Progenitor cell of endocrine pancreas (in vitro differentiated cells): ENCODE data around the gene ADD1. TPM values are rescaled to one million over a fixed set of nuclear protein-coding genes. Genes with fewer than 3 reads are reported as not detected.

ENCODE experiments used
- DNase-seq: peaks from one replicate; pipeline ENCODE4 v3.0.0; 2021; ENCODE audit warnings: low spot score; ENCODE audit not compliant: unreplicated experiment
- H3K27ac Mint-ChIP-seq: 2 replicates; pipeline ENCODE4 v1.8.0; 2021; ENCODE audit warnings: mild to moderate bottlenecking, moderate library complexity, mixed read lengths
- H3K27me3 Mint-ChIP-seq: 2 replicates; pipeline ENCODE4 v1.8.0; 2021; ENCODE audit warnings: mixed read lengths
- H3K36me3 Mint-ChIP-seq: 2 replicates; pipeline ENCODE4 v1.8.0; 2022; ENCODE audit warnings: mixed read lengths; ENCODE audit not compliant: insufficient read depth
- H3K4me1 Mint-ChIP-seq: 2 replicates; pipeline ENCODE4 v1.8.0; 2021; ENCODE audit warnings: low read depth, mixed read lengths
- H3K4me3 Mint-ChIP-seq: 2 replicates; pipeline ENCODE4 v1.8.0; 2021; ENCODE audit warnings: low read depth, mild to moderate bottlenecking, moderate library complexity, mixed read lengths
- H3K9me3 Mint-ChIP-seq: 2 replicates; pipeline ENCODE4 v1.8.0; 2021; ENCODE audit warnings: low read depth, mixed read lengths
- total RNA-seq: library from RNA; stranded (reverse); gene quantifications from 2 replicates; pipeline ENCODE4 v1.2.1, GENCODE V29; 2021
- TF ChIP-seq, protein P1 (sequence below): fragments of 200-600 bp; sonication (generic); IDR thresholded peaks from one replicate; pipeline ENCODE4 v1.5.0; 2021; ENCODE audit warnings: antibody characterized with exemption, mild to moderate bottlenecking; ENCODE audit not compliant: unreplicated experiment

ADD1 gene
- total RNA-seq, 1 donor from 2014 or later, result 271 TPM

GRCh38 chr4:2804449-2804972 lies 39.1 kb upstream of the ADD1 start:
- Mint-ChIP-seq H3K4me1 (peaks cover 6% of the 10 kb centered on the region), H3K36me3 (no peaks in the 10 kb centered on the region), H3K27me3 (peaks cover 3% of the 10 kb centered on the region), H3K4me3 (no peak overlapping the region), H3K27ac (no peak overlapping the region), H3K9me3 (no peaks in the 10 kb centered on the region)
- no peak for DNase-seq
- TF ChIP-seq, protein P1, sequence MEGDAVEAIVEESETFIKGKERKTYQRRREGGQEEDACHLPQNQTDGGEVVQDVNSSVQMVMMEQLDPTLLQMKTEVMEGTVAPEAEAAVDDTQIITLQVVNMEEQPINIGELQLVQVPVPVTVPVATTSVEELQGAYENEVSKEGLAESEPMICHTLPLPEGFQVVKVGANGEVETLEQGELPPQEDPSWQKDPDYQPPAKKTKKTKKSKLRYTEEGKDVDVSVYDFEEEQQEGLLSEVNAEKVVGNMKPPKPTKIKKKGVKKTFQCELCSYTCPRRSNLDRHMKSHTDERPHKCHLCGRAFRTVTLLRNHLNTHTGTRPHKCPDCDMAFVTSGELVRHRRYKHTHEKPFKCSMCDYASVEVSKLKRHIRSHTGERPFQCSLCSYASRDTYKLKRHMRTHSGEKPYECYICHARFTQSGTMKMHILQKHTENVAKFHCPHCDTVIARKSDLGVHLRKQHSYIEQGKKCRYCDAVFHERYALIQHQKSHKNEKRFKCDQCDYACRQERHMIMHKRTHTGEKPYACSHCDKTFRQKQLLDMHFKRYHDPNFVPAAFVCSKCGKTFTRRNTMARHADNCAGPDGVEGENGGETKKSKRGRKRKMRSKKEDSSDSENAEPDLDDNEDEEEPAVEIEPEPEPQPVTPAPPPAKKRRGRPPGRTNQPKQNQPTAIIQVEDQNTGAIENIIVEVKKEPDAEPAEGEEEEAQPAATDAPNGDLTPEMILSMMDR, result no peak

GRCh38 chr4:2804973-2805501 lies 38.6 kb upstream of the ADD1 start:
- H3K27me3 Mint-ChIP-seq, result peaks cover 3% of the 10 kb centered on the region
- no peak overlapping the region for H3K27ac Mint-ChIP-seq
- H3K36me3 Mint-ChIP-seq, result no peaks in the 10 kb centered on the region
- peaks cover 9% of the 10 kb centered on the region for H3K4me1 Mint-ChIP-seq
- DNase-seq, result no peak
- no peak overlapping the region for H3K4me3 Mint-ChIP-seq
- H3K9me3 Mint-ChIP-seq, result no peaks in the 10 kb centered on the region
- TF ChIP-seq, protein P1, result no peak

- H3K4me1 Mint-ChIP-seq, result peaks cover 6% of the 10 kb centered on the region
- H3K36me3 Mint-ChIP-seq, result no peaks in the 10 kb centered on the region
- H3K27ac Mint-ChIP-seq, result no peak overlapping the region
- no peak for DNase-seq
- no peak overlapping the region for H3K4me3 Mint-ChIP-seq
- no peaks in the 10 kb centered on the region for H3K9me3 Mint-ChIP-seq
- TF ChIP-seq, protein P1, result no peak
- peaks cover 3% of the 10 kb centered on the region for H3K27me3 Mint-ChIP-seq
Observed at GRCh38 chr4:2805712-2806389, 37.8 kb upstream of the ADD1 start.

DNA sequence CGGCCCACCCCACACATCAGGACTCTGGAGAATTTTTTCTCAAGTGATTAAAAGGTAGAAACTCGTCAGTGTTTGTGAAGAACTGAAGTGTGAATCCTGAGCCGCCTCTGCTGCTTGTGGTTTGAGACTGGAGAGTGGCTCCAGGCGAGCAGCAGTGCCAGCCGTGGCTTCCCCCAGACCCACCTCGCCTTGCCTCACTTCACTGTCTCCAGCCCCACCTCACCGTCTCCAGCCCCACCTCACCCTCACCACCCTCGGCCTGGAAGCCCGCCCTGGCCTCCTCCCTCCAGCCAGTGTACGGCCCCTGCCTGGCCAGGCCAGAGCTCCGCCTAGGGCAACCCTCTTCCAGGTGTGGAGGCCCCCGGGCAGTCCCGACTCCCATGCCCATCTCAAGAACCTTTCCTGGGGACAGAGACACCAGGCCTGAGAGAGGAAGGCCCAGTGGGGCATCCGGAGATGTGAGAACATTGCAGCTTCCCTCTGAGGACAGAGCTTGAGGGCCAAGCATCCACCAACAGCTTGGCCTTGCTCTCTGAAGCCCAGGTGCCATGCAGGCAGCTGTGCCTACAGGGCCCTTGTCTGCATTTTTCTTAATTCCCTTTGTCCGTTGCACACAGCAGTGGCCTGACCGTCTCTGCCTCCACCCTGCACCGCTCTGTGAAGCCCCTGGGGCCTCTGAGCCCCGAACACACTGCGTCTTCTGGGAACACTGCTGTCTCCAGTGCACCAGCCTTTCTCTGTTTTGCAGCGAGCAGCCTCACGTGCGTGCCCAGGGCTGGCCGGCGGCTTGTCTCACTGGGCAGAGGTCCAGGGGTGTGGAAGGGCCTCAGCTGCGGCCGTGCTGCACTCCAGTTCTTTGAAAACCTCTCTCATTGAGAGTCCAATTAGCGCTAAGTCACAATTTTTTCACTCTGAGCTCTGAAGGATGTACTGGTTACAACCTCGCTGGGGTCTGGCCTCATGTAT lies 37.0 kb upstream of the ADD1 start:
- peaks cover 3% of the 10 kb centered on the region for H3K27me3 Mint-ChIP-seq
- H3K9me3 Mint-ChIP-seq, result no peaks in the 10 kb centered on the region
- peaks cover 3% of the 10 kb centered on the region for H3K4me1 Mint-ChIP-seq
- H3K27ac Mint-ChIP-seq, result no peak overlapping the region
- H3K36me3 Mint-ChIP-seq, result no peaks in the 10 kb centered on the region
- TF ChIP-seq, protein P1, result no peak
- no peak for DNase-seq
- no peak overlapping the region for H3K4me3 Mint-ChIP-seq

DNA sequence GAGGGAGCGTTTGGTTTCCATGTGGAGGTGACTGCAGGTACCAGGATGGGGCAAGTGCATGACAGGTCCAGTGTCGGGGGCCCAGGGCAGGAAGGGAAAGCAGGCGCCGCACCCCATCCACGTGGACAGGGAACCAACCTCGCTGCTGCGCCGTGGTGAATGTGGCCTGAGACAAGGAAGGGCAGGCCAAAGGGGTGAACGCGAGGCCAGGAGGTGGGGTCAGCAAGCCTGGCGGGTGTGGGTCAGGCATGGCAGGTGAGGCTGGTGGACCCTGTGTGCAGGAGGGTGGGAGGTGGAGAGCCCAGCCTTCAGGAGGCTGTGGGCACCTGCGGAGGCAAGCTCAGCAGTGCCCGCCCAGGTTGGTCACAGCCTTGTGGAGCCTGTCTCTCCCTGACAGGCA lies 36.1 kb upstream of the ADD1 start:
- Mint-ChIP-seq H3K36me3 (no peaks in the 10 kb centered on the region), H3K27me3 (peaks cover 3% of the 10 kb centered on the region), H3K27ac (no peak overlapping the region)

More for the DNA sequence above, 36.1 kb upstream of the ADD1 start:
- H3K4me3 Mint-ChIP-seq, result no peak overlapping the region
- peaks cover 5% of the 10 kb centered on the region for H3K4me1 Mint-ChIP-seq
- DNase-seq, result no peak
- TF ChIP-seq, protein P1, result no peak
- H3K9me3 Mint-ChIP-seq, result no peaks in the 10 kb centered on the region
